Activated T-helper 2 cell treated with anti-CD3 and anti-CD28 coated beads, Interferon-gamma antibody, Interleukin-2, Interleukin-4, amounts not matched to agents 10 μg/mL and 5 μg/mL and 100 μg/mL, durations not matched to agents 14 hours and 24 hours and 36 hours (primary cell): ENCODE results near the gene STK24. TPM values are rescaled to one million over a fixed set of nuclear protein-coding genes. Genes with fewer than 3 reads are reported as not detected.
"Not testable (repeated sequence)": the region's sequence is repeated elsewhere in the genome, so short reads cannot be mapped to it uniquely, and the experiment has no call there.

Experiments
- DNase-seq: peaks from one replicate; pipeline ENCODE4 v3.0.0; 2021; ENCODE audit warnings: low spot score
- H3K27ac Mint-ChIP-seq: one replicate; pipeline ENCODE4 v1.8.0; 2021; ENCODE audit warnings: mixed read lengths
- H3K27me3 Mint-ChIP-seq: one replicate; pipeline ENCODE4 v1.8.0; 2021; ENCODE audit warnings: low read depth, mixed read lengths
- H3K36me3 Mint-ChIP-seq: one replicate; pipeline ENCODE4 v1.8.0; 2021; ENCODE audit warnings: low read depth, mixed read lengths
- H3K4me1 Mint-ChIP-seq: one replicate; pipeline ENCODE4 v1.8.0; 2021; ENCODE audit warnings: low read depth, mixed read lengths
- H3K4me3 Mint-ChIP-seq: one replicate; pipeline ENCODE4 v1.8.0; 2021; ENCODE audit warnings: low read depth, mild to moderate bottlenecking, moderate library complexity, mixed read lengths
- H3K9me3 Mint-ChIP-seq: one replicate; pipeline ENCODE4 v1.8.0; 2021; ENCODE audit warnings: mixed read lengths
- intact Hi-C: fragments of 100-400 bp; cut with micrococcal nuclease; formaldehyde crosslinking; loops from one replicate; pipeline ENCODE4 v1.15.1; 2023
- total RNA-seq: library from RNA; stranded (reverse); gene quantifications from 2 replicates; pipeline ENCODE4 v1.2.3, GENCODE V29; 2022

Gene STK24
- total RNA-seq, 1 donor from 2014 or later, result 127 TPM

DNA sequence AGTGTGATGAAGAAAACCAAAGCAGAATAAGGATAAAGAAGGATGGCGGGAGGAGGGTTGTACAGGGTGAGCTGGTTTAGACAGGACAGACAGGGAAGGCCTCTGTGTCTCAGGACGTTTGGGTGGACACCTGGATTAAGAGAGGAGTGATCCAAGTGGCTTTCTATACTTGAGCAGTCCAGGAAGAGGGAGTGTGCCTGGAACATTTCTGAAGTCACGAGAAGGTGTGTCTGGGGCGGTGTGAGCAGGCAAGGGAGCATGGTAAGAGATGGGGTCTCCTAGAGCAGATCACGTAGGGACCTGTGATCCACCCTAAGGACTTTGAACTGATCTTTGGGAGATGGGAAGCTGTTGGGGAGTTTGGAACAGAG lies 15.4 kb upstream of the STK24 start:
- DNase-seq, result no peak
- intact Hi-C loops, result no loop called here
- no peak overlapping the region for H3K27ac Mint-ChIP-seq
- peaks cover 9% of the 10 kb centered on the region for H3K9me3 Mint-ChIP-seq
- no peaks in the 10 kb centered on the region for H3K36me3 Mint-ChIP-seq
- H3K4me3 Mint-ChIP-seq, result no peak overlapping the region
- peaks cover 1% of the 10 kb centered on the region for H3K27me3 Mint-ChIP-seq
- H3K4me1 Mint-ChIP-seq, result peaks cover 15% of the 10 kb centered on the region

GRCh38 chr13:98591721-98592361 lies 14.9 kb upstream of the STK24 start:
- intact Hi-C loops, result no loop called here

DNA sequence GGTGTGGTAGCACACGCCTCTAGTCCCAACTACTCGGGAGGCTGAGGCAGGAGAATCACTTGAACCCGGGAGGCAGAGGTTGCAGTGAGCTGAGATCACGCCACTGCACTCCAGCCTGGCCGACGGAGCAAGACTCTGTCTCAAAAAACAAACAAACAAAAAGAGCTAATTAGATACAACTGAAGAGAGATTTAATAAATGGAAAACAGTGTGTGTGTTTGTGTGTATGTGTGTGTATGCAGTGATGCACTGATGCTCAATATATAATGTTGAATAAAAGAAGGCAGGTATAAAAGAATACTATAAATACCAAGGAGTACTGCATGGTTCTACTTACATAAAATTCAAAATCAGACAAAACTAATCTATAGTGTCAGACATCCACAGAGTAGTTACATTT lies 13.6 kb upstream of the STK24 start:
- H3K4me3 Mint-ChIP-seq, H3K4me1 Mint-ChIP-seq, H3K27me3 Mint-ChIP-seq, H3K27ac Mint-ChIP-seq, intact Hi-C loops, DNase-seq, H3K9me3 Mint-ChIP-seq, H3K36me3 Mint-ChIP-seq: not testable (repeated sequence)

More at GRCh38 chr13:98591721-98592361, 14.9 kb upstream of the STK24 start:
- H3K9me3 Mint-ChIP-seq, result peaks cover 9% of the 10 kb centered on the region
- DNase-seq, result no peak
- H3K27me3 Mint-ChIP-seq, result peaks cover 1% of the 10 kb centered on the region
- no peak overlapping the region for H3K4me3 Mint-ChIP-seq
- H3K4me1 Mint-ChIP-seq, result peaks cover 14% of the 10 kb centered on the region
- H3K36me3 Mint-ChIP-seq, result no peaks in the 10 kb centered on the region
- no peak overlapping the region for H3K27ac Mint-ChIP-seq

DNA sequence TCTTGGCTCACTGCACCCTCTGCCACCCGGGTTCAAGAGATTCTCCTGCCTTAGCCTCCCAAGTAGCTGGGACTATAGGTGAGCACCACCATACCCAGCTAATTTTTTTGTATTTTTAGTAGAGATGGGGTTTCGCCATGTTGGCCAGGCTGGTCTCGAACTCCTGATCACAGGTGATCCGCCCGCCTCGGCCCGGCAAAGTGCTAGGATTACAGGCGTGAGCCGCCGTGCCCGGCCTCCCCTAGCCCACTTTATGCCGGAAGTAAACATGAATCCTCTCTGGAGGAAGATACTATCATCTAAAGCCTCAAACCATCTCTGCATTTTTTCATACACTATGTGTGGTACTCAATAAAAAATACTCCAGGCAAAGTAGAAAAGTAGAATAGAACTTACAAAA lies 12.6 kb upstream of the STK24 start:
- H3K36me3 Mint-ChIP-seq, H3K27ac Mint-ChIP-seq, H3K9me3 Mint-ChIP-seq, H3K27me3 Mint-ChIP-seq, DNase-seq, H3K4me1 Mint-ChIP-seq, H3K4me3 Mint-ChIP-seq, intact Hi-C loops: not testable (repeated sequence)

- no peaks in the 10 kb centered on the region for H3K36me3 Mint-ChIP-seq
- peaks cover 9% of the 10 kb centered on the region for H3K9me3 Mint-ChIP-seq
- peaks cover 22% of the 10 kb centered on the region for H3K4me1 Mint-ChIP-seq
- H3K27me3 Mint-ChIP-seq, result peaks cover 1% of the 10 kb centered on the region
- H3K27ac Mint-ChIP-seq, result no peak overlapping the region
- no peak overlapping the region for H3K4me3 Mint-ChIP-seq
- no peak for DNase-seq
- intact Hi-C loops, result loop anchor here (1.0 kb wide), 1 partner anchor 10 kb away; no protein-coding TSS in a partner anchor
Measured at GRCh38 chr13:98586400-98587345, 9.8 kb upstream of the STK24 start.

- H3K27me3 Mint-ChIP-seq, result peaks cover 1% of the 10 kb centered on the region
- intact Hi-C loops, result loop anchor here (1.0 kb wide), 1 partner anchor 10 kb away; no protein-coding TSS in a partner anchor
- no peaks in the 10 kb centered on the region for H3K36me3 Mint-ChIP-seq
Measured at GRCh38 chr13:98585946-98586345, 9.0 kb upstream of the STK24 start.

GRCh38 chr13:98585398-98585754 lies 8.5 kb upstream of the STK24 start:
- H3K4me1 Mint-ChIP-seq, result peaks cover 22% of the 10 kb centered on the region
- intact Hi-C loops, result no loop called here
- DNase-seq, result no peak
- peaks cover 5% of the 10 kb centered on the region for H3K9me3 Mint-ChIP-seq
- no peak overlapping the region for H3K27ac Mint-ChIP-seq
- H3K4me3 Mint-ChIP-seq, result no peak overlapping the region
- peaks cover 1% of the 10 kb centered on the region for H3K27me3 Mint-ChIP-seq
- no peaks in the 10 kb centered on the region for H3K36me3 Mint-ChIP-seq

More at GRCh38 chr13:98585946-98586345, 9.0 kb upstream of the STK24 start:
- DNase-seq, result no peak
- Mint-ChIP-seq H3K4me3 (no peak overlapping the region), H3K4me1 (peaks cover 22% of the 10 kb centered on the region), H3K27ac (no peak overlapping the region), H3K9me3 (peaks cover 9% of the 10 kb centered on the region)

DNA sequence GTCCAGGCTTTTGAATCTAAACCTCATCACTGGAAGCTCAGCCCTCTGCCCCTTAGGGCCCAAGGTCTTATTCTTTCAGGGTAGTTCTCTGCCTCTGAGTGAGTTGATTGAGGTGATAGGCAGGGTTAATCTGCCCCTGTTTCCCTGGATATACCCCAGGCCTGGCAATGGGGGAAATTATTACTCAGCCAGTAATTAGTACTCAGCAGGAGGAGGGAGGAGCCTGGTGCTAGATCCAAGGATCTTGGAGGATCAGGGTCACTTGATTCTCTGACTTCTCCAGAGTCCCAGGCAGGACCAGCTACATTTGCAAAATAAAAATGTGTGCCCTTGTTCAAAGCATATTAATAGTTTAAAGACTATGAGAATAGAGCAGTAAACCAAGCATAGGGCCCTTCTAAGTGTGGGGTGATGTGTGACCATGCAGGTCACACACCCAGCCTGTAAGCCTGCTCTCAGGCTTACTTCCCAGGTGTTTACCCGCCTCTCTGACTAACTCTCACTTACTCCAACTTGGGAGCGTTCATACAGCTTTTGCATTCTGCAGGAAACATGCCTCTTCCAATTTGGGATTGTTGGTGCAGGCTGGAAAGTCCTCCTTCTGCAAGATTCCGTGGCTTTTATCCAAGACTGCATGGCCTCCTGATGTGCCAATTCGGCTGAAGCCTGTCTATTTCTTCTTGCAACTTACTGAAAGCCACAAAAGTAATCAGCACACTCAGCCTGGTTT lies 7.9 kb upstream of the STK24 start:
- intact Hi-C loops, result no loop called here
- DNase-seq, result no peak
- Mint-ChIP-seq H3K27me3 (no peaks in the 10 kb centered on the region), H3K36me3 (no peaks in the 10 kb centered on the region), H3K4me3 (no peak overlapping the region), H3K9me3 (peaks cover under 1% of the 10 kb centered on the region), H3K4me1 (peaks cover 22% of the 10 kb centered on the region), H3K27ac (no peak overlapping the region)

GRCh38 chr13:98582947-98583346 lies 6.0 kb upstream of the STK24 start:
- no peak overlapping the region for H3K27ac Mint-ChIP-seq
- DNase-seq, result no peak

DNA sequence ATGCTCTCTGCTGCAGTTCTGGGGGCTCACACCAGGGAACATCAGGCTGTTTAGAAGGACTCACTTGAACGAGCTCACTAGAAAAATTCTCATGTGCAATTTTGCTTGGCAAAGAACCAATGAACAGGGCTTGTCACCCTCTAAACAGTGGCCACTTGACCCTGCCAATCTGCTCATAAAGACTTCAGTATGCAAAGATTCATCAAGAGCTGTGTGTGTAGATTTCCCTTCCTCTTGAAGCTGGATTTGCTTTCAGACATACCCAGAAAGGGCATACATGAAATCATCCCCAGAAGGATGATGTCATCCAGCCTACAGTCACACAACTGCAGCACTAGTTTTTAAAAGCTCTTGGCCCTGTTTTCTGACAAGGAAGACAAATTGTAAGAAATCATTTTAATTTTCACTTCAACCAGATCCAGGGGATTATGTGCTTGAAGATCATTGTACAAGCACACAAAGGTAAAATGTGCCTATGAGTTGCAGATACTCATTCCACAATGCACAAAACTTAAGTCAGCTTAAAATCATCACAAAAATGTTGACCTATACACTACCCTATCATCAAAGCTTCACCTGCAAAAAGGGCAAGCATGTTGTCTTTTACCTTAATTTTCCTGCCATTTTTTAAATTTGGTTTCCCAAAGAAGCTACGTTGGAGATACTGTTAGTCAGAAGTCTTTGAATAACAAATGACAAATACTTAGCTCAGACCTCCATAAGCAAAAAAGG lies 5.2 kb upstream of the STK24 start:
- Mint-ChIP-seq H3K27me3 (no peaks in the 10 kb centered on the region), H3K4me1 (peaks cover 27% of the 10 kb centered on the region), H3K27ac (no peak overlapping the region), H3K36me3 (no peaks in the 10 kb centered on the region), H3K4me3 (no peak overlapping the region), H3K9me3 (no peaks in the 10 kb centered on the region)
- intact Hi-C loops, result no loop called here
- DNase-seq, result no peak

More at GRCh38 chr13:98582947-98583346, 6.0 kb upstream of the STK24 start:
- peaks cover 24% of the 10 kb centered on the region for H3K4me1 Mint-ChIP-seq
- H3K9me3 Mint-ChIP-seq, result no peaks in the 10 kb centered on the region
- no peak overlapping the region for H3K4me3 Mint-ChIP-seq
- no peaks in the 10 kb centered on the region for H3K36me3 Mint-ChIP-seq
- intact Hi-C loops, result no loop called here
- H3K27me3 Mint-ChIP-seq, result no peaks in the 10 kb centered on the region

GRCh38 chr13:98581381-98581780 lies 4.5 kb upstream of the STK24 start:
- H3K4me3 Mint-ChIP-seq, result no peak overlapping the region

GRCh38 chr13:98580420-98580819 lies 3.5 kb upstream of the STK24 start:
- peaks cover 4% of the 10 kb centered on the region for H3K36me3 Mint-ChIP-seq
- no peaks in the 10 kb centered on the region for H3K27me3 Mint-ChIP-seq
- H3K4me3 Mint-ChIP-seq, result no peak overlapping the region
- DNase-seq, result no peak
- H3K9me3 Mint-ChIP-seq, result no peaks in the 10 kb centered on the region
- intact Hi-C loops, result no loop called here
- H3K4me1 Mint-ChIP-seq, result peaks cover 19% of the 10 kb centered on the region
- no peak overlapping the region for H3K27ac Mint-ChIP-seq

More at GRCh38 chr13:98581381-98581780, 4.5 kb upstream of the STK24 start:
- Mint-ChIP-seq H3K36me3 (no peaks in the 10 kb centered on the region), H3K9me3 (no peaks in the 10 kb centered on the region), H3K27ac (no peak overlapping the region), H3K27me3 (no peaks in the 10 kb centered on the region), H3K4me1 (peaks cover 21% of the 10 kb centered on the region)
- intact Hi-C loops, result no loop called here
- DNase-seq, result no peak
